ENCODE results near the gene SENP6. TPM values are rescaled to one million over a fixed set of nuclear protein-coding genes. Genes with fewer than 3 reads are reported as not detected.

The SENP6 gene
- total RNA-seq, 1 donor from 2014 or later = 159 TPM

GRCh38 chr6:75748003-75748742 is 146.5 kb downstream of the SENP6 start:
- no peak for TF ChIP-seq CTCF (IDR thresholded peaks at IDR 0.05; ENCODE audit: unreplicated experiment)
- H3K9me3 Mint-ChIP-seq = no peaks in the 10 kb centered on the region
- H3K36me3 Mint-ChIP-seq = no peaks in the 10 kb centered on the region
- peaks cover 40% of the 10 kb centered on the region for H3K4me1 Mint-ChIP-seq
- peak overlapping the region; percentile 96 for H3K27ac Mint-ChIP-seq
- peak overlapping the region; percentile 88 for H3K4me3 Mint-ChIP-seq
- no peak for DNase-seq (ENCODE audit: low spot score in 2 of 2, unreplicated experiment in 2 of 2)
- H3K27me3 Mint-ChIP-seq (ENCODE audit: low read depth) = no peaks in the 10 kb centered on the region

- Mint-ChIP-seq H3K4me3 (peak within 1 kb of the TSS; percentile 89), H3K27ac (peak within 1 kb of the TSS; percentile 96), H3K27me3 (ENCODE audit: low read depth) (no peaks in the 10 kb centered on the region), H3K9me3 (no peaks in the 10 kb centered on the region), H3K36me3 (no peaks in the 10 kb centered on the region), H3K4me1 (peaks cover 42% of the 10 kb centered on the region)
- TF ChIP-seq CTCF (IDR thresholded peaks at IDR 0.05; ENCODE audit: unreplicated experiment) = no peak
- peak; percentile 48 to 74 for DNase-seq (ENCODE audit: low spot score in 2 of 2, unreplicated experiment in 2 of 2)
Observed at GRCh38 chr6:75748743-75749538, 147.3 kb downstream of the SENP6 start, which contains the start of gene MYO6. Gene MYO6 (plus strand): TSS chr6:75749239. CDS start chr6:75817548, 68,309 bp downstream.

- H3K27ac Mint-ChIP-seq = no peak overlapping the region
- H3K4me1 Mint-ChIP-seq = peaks cover 39% of the 10 kb centered on the region
- H3K36me3 Mint-ChIP-seq = peaks cover 2% of the 10 kb centered on the region
Observed at GRCh38 chr6:75751443-75751842, 149.8 kb downstream of the SENP6 start.

GRCh38 chr6:75752365-75752764 is 150.7 kb downstream of the SENP6 start:
- Mint-ChIP-seq H3K9me3 (no peaks in the 10 kb centered on the region), H3K27me3 (ENCODE audit: low read depth) (no peaks in the 10 kb centered on the region), H3K4me1 (peaks cover 37% of the 10 kb centered on the region), H3K36me3 (peaks cover 2% of the 10 kb centered on the region), H3K27ac (peak overlapping the region; percentile 91), H3K4me3 (peak overlapping the region; percentile 32)
- DNase-seq (ENCODE audit: low spot score in 2 of 2, unreplicated experiment in 2 of 2) = no peak
- TF ChIP-seq CTCF (IDR thresholded peaks at IDR 0.05; ENCODE audit: unreplicated experiment) = no peak

More at GRCh38 chr6:75751443-75751842, 149.8 kb downstream of the SENP6 start:
- Mint-ChIP-seq H3K27me3 (ENCODE audit: low read depth) (no peaks in the 10 kb centered on the region), H3K4me3 (no peak overlapping the region), H3K9me3 (no peaks in the 10 kb centered on the region)
- TF ChIP-seq CTCF (IDR thresholded peaks at IDR 0.05; ENCODE audit: unreplicated experiment) = no peak
- DNase-seq (ENCODE audit: low spot score in 2 of 2, unreplicated experiment in 2 of 2) = no peak

GRCh38 chr6:75755704-75756103 is 154.0 kb downstream of the SENP6 start:
- peaks cover 4% of the 10 kb centered on the region for H3K36me3 Mint-ChIP-seq
- DNase-seq (ENCODE audit: low spot score in 2 of 2, unreplicated experiment in 2 of 2) = no peak
- H3K27ac Mint-ChIP-seq = no peak overlapping the region
- TF ChIP-seq CTCF (IDR thresholded peaks at IDR 0.05; ENCODE audit: unreplicated experiment) = no peak
- no peak overlapping the region for H3K4me3 Mint-ChIP-seq
- no peaks in the 10 kb centered on the region for H3K27me3 Mint-ChIP-seq (ENCODE audit: low read depth)
- H3K4me1 Mint-ChIP-seq = peaks cover 37% of the 10 kb centered on the region
- H3K9me3 Mint-ChIP-seq = no peaks in the 10 kb centered on the region
